K562 (cell line): ENCODE results near the gene C16orf92. TPM values are rescaled to one million over a fixed set of nuclear protein-coding genes. Genes with fewer than 3 reads are reported as not detected.

Source experiments
- BRD9 ChIP-seq: fragments of 450-650 bp; IDR thresholded peaks from 2 replicates; pipeline ENCODE4 v1.6.1; 2018; ENCODE audit warnings: low read depth; ENCODE audit not compliant: partially characterized antibody
- CHCHD3 ChIP-seq: fragments of 250-450 bp; sonication (Bioruptor Pico); IDR thresholded peaks from 2 replicates; pipeline ENCODE4 v2.1.2; 2022; ENCODE audit warnings: mild to moderate bottlenecking
- GATAD2A ChIP-seq: fragments of 450-650 bp; IDR thresholded peaks from 2 replicates; pipeline ENCODE4 v1.6.1; 2017
- HDAC1 ChIP-seq, 2 experiments: fragments of 450-650 bp; IDR thresholded peaks; 2 replicates each; pipeline ENCODE4 v1.6.1; 2016 to 2017; ENCODE audit warnings: inconsistent platforms in 1 of 2, mild to moderate bottlenecking in 1 of 2, moderate library complexity in 1 of 2
- MAZ ChIP-seq, 2 experiments: fragments of 450-650 bp in 1 of 2; sonication (generic) in 1 of 2; formaldehyde crosslinking; IDR thresholded peaks in 1 of 2; conservative IDR thresholded peaks in 1 of 2; 2 replicates each; pipeline versions ENCODE4 v1.4.0 to v1.5.0; 2020; ENCODE audit warnings: mild to moderate bottlenecking in 1 of 2, missing genetic modification reagents in 1 of 2
- NELFE ChIP-seq: IDR thresholded peaks from 2 replicates; pipeline ENCODE4 v1.6.1; 2011; ENCODE audit warnings: mild to moderate bottlenecking; ENCODE audit not compliant: insufficient read depth, insufficient read length
- NFIX ChIP-seq: fragments of 250-450 bp; sonication (Bioruptor Pico); IDR thresholded peaks from 2 replicates; pipeline ENCODE4 v1.4.0; 2020; ENCODE audit warnings: low read depth, mild to moderate bottlenecking, moderate library complexity
- NR3C1 ChIP-seq: sonication (generic); formaldehyde crosslinking; IDR thresholded peaks from 2 replicates; pipeline ENCODE4 v1.8.1; 2022; ENCODE audit warnings: missing genetic modification reagents
- POLR2H ChIP-seq: IDR thresholded peaks from 2 replicates; pipeline ENCODE4 v1.6.1; 2016; ENCODE audit warnings: missing genetic modification characterization, low read depth, mild to moderate bottlenecking, control low read depth, missing compliant biosample characterization, moderate library complexity
- PTBP1 ChIP-seq: fragments of 200-400 bp; formaldehyde crosslinking; IDR thresholded peaks from 2 replicates; pipeline ENCODE4 v1.6.1; 2017; ENCODE audit warnings: low read depth, low read length
- RBM22 ChIP-seq: fragments of 200-400 bp; formaldehyde crosslinking; IDR thresholded peaks from 2 replicates; pipeline ENCODE4 v1.6.1; 2018; ENCODE audit warnings: low read length, low read depth; ENCODE audit not compliant: poor library complexity, severe bottlenecking
- SMARCB1 ChIP-seq: IDR thresholded peaks from 2 replicates; pipeline ENCODE4 v1.6.1; 2011; ENCODE audit warnings: improper control_type of control experiment, low read depth; ENCODE audit not compliant: insufficient read length
- SMARCC2 ChIP-seq: fragments of 450-650 bp; IDR thresholded peaks from 2 replicates; pipeline ENCODE4 v1.6.1; 2017; ENCODE audit warnings: antibody characterized with exemption, moderate library complexity, mild to moderate bottlenecking, low read depth
- SNIP1 ChIP-seq: fragments of 450-650 bp; IDR thresholded peaks from 2 replicates; pipeline ENCODE4 v1.7.1; 2017; ENCODE audit warnings: low read depth, mild to moderate bottlenecking
- STAG1 ChIP-seq: sonication (generic); formaldehyde crosslinking; IDR thresholded peaks from 2 replicates; pipeline ENCODE4 v1.5.0; 2020; ENCODE audit warnings: missing genetic modification reagents, borderline replicate concordance
- TAL1 ChIP-seq: fragments of 450-650 bp; IDR thresholded peaks from 2 replicates; pipeline ENCODE4 v1.6.1; 2016; ENCODE audit warnings: mild to moderate bottlenecking
- XRCC3 ChIP-seq: fragments of 450-650 bp; IDR thresholded peaks from 2 replicates; pipeline ENCODE4 v1.6.1; 2017; ENCODE audit warnings: mild to moderate bottlenecking, moderate library complexity
- ZNF24 ChIP-seq: fragments of 450-650 bp; IDR thresholded peaks from 2 replicates; pipeline ENCODE4 v1.6.1; 2016
- ZNF311 ChIP-seq: fragments of 250-450 bp; sonication (Bioruptor Pico); IDR thresholded peaks from 2 replicates; pipeline ENCODE4 v1.4.0; 2020; ENCODE audit warnings: mild to moderate bottlenecking, moderate library complexity
- ZNF668 ChIP-seq: fragments of 250-450 bp; sonication (Bioruptor Pico); IDR thresholded peaks from 2 replicates; pipeline ENCODE4 v1.8.0; 2022; ENCODE audit warnings: mild to moderate bottlenecking, inconsistent platforms
- ZNF764 ChIP-seq: fragments of 250-450 bp; sonication (Bioruptor Pico); IDR thresholded peaks from 2 replicates; pipeline ENCODE4 v1.4.0; 2020; ENCODE audit warnings: low read depth, mild to moderate bottlenecking, moderate library complexity
- ZNF778 ChIP-seq: fragments of 450-650 bp; formaldehyde crosslinking; IDR thresholded peaks from 2 replicates; pipeline ENCODE4 v1.4.0; 2020; ENCODE audit warnings: mild to moderate bottlenecking, moderate library complexity
- polyA plus RNA-seq, 8 experiments: library from polyadenylated mRNA; depleted of rRNA in 4 of 8; stranded (reverse) in 5 of 8; unstranded in 3 of 8; fragments of >200 nt; fragmentation: Nextera tagmentation in 2 of 8; fragmentation: Illumina TruSeq in 1 of 8; extraction: Ambion mirVana in 2 of 8; extraction: Trizol in 1 of 8; gene quantifications; 2 replicates each; pipeline versions ENCODE4 v1.2.1 to v1.2.3, GENCODE V29; 2011 to 2014; ENCODE audit warnings: inconsistent platforms in 1 of 8, missing spikeins in 1 of 8
- total RNA-seq, 7 experiments: library from RNA; depleted of rRNA in 6 of 7; stranded (reverse); fragments of >200 nt in 6 of 7; fragmentation: Illumina TruSeq in 2 of 7; extraction: Trizol in 2 of 7; gene quantifications; 2 replicates each; pipeline versions ENCODE4 v1.2.1 to v1.2.3, GENCODE V29; 2011 to 2021; ENCODE audit warnings: low replicate concordance in 1 of 7
- TF ChIP-seq, protein P1 (sequence below): sonication (generic); formaldehyde crosslinking; IDR thresholded peaks from 2 replicates; pipeline ENCODE4 v1.8.0; 2022; ENCODE audit warnings: mild to moderate bottlenecking, missing genetic modification reagents
- TF ChIP-seq, protein P2 (sequence below): fragments of 450-650 bp; formaldehyde crosslinking; IDR thresholded peaks from 2 replicates; pipeline ENCODE4 v1.4.0; 2020; ENCODE audit warnings: mild to moderate bottlenecking, mixed read lengths
- TF ChIP-seq, protein P3 (sequence below): fragments of 200-800 bp; sonication (Bioruptor generic); IDR thresholded peaks from 2 replicates; pipeline ENCODE4 v1.6.1; 2017; ENCODE audit warnings: missing genetic modification characterization, missing compliant biosample characterization
- TF ChIP-seq, protein P4 (sequence below): fragments of 250-450 bp; sonication (Bioruptor Pico); IDR thresholded peaks from 2 replicates; pipeline ENCODE4 v1.8.0; 2021; ENCODE audit warnings: moderate library complexity, mild to moderate bottlenecking, inconsistent platforms

Gene C16orf92
- total and polyA plus RNA-seq, 9 of the 15 experiments (the other 6 are each of a cell fraction or from before 2014, with no cell fraction given), result not detected

DNA sequence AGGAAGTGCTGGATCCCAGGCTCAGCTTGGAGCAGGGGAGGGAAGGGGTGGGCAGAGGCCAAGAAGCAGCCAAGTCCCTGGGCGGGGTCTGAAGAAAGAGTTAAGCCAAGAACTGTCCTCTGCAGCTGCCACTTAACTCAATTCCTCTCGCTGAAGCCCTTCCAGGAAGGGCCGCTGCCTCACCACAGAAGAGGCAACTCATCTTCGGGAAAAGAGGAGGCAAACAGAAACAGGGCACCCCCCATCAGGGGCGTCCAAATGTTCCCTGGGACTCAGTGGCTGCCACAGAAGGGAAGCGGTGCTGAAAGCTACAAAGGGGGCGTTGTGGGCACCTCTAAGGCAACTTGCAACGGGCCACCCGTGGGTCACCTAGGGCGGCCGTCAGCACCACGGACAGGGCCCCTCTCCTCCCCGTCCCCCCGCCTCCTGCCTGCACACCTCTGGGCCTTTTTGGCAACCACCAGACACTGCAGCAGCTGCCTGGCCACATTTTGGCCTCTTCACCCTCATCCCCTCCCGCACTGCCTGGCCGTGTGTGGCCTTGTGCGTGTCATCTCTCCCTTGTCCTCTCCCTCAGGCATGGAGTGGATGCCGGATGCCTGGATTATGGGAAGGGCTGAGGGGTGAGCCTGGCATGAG is 5.6 kb downstream of the C16orf92 start (continued):
- TF ChIP-seq PTBP1, result no peak
- TF ChIP-seq XRCC3, result no peak
- no peak for TF ChIP-seq ZNF778 (CRISPR knock-in tag)
- no peak for TF ChIP-seq RBM22
- TF ChIP-seq ZNF311 (CRISPR knock-in tag), result no peak
- TF ChIP-seq SNIP1, result no peak
- no peak for TF ChIP-seq BRD9
- TF ChIP-seq, protein P1, sequence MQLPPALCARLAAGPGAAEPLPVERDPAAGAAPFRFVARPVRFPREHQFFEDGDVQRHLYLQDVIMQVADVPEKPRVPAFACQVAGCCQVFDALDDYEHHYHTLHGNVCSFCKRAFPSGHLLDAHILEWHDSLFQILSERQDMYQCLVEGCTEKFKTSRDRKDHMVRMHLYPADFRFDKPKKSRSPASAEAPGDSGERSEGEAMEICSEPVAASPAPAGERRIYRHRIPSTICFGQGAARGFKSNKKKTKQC, result peak; percentile 75; the same call in 1 of the 2 replicates
- TF ChIP-seq, protein P2, sequence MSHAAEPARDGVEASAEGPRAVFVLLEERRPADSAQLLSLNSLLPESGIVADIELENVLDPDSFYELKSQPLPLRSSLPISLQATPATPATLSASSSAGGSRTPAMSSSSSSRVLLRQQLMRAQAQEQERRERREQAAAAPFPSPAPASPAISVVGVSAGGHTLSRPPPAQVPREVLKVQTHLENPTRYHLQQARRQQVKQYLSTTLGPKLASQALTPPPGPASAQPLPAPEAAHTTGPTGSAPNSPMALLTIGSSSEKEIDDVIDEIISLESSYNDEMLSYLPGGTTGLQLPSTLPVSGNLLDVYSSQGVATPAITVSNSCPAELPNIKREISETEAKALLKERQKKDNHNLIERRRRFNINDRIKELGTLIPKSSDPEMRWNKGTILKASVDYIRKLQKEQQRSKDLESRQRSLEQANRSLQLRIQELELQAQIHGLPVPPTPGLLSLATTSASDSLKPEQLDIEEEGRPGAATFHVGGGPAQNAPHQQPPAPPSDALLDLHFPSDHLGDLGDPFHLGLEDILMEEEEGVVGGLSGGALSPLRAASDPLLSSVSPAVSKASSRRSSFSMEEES (CRISPR knock-in tag), result no peak
- TF ChIP-seq SMARCB1, result no peak
- 0 out of 2 replicates have a peak, but pooled peaks have one; percentile 26 for TF ChIP-seq STAG1
- TF ChIP-seq POLR2H (tag), result no peak
- TF ChIP-seq ZNF24, result no peak
- TF ChIP-seq, protein P3, sequence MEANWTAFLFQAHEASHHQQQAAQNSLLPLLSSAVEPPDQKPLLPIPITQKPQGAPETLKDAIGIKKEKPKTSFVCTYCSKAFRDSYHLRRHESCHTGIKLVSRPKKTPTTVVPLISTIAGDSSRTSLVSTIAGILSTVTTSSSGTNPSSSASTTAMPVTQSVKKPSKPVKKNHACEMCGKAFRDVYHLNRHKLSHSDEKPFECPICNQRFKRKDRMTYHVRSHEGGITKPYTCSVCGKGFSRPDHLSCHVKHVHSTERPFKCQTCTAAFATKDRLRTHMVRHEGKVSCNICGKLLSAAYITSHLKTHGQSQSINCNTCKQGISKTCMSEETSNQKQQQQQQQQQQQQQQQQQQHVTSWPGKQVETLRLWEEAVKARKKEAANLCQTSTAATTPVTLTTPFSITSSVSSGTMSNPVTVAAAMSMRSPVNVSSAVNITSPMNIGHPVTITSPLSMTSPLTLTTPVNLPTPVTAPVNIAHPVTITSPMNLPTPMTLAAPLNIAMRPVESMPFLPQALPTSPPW (CRISPR knock-in tag), result peak; percentile 82
- no peak for TF ChIP-seq ZNF764 (CRISPR knock-in tag)
- TF ChIP-seq, protein P4, sequence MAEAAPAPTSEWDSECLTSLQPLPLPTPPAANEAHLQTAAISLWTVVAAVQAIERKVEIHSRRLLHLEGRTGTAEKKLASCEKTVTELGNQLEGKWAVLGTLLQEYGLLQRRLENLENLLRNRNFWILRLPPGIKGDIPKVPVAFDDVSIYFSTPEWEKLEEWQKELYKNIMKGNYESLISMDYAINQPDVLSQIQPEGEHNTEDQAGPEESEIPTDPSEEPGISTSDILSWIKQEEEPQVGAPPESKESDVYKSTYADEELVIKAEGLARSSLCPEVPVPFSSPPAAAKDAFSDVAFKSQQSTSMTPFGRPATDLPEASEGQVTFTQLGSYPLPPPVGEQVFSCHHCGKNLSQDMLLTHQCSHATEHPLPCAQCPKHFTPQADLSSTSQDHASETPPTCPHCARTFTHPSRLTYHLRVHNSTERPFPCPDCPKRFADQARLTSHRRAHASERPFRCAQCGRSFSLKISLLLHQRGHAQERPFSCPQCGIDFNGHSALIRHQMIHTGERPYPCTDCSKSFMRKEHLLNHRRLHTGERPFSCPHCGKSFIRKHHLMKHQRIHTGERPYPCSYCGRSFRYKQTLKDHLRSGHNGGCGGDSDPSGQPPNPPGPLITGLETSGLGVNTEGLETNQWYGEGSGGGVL (CRISPR knock-in tag), result no peak
- no peak for TF ChIP-seq ZNF668 (CRISPR knock-in tag)
- TF ChIP-seq GATAD2A, result no peak
- no peak for TF ChIP-seq NFIX
- TF ChIP-seq NR3C1, result 0 out of 2 replicates have a peak, but pooled peaks have one; percentile 31
- no peak for TF ChIP-seq HDAC1 (IDR thresholded peaks at IDR 0.05)
- no peak for TF ChIP-seq NELFE
- TF ChIP-seq SMARCC2, result no peak
- TF ChIP-seq TAL1, result no peak
- TF ChIP-seq CHCHD3 (CRISPR knock-in tag), result no peak
- peak in 1 of 2 experiments; percentile 77; a peak in 1 of 4 replicates for TF ChIP-seq MAZ (CRISPR knock-in tag; conservative IDR thresholded peaks at IDR 0.05 in 1 of 2, IDR thresholded peaks at IDR 0.05 in 1 of 2)
